NOMO-1 (cell line): ENCODE results near the gene NEU1.
"Not testable (repeated sequence)": the region's sequence is repeated elsewhere in the genome, so short reads cannot be mapped to it uniquely, and the experiment has no call there.

Source experiments
- DNase-seq, 2 experiments: peaks; one replicate each; lab custom pipeline; 2025; ENCODE audit not compliant: unreplicated experiment in 2 of 2; lab: John Stamatoyannopoulos, UW

Gene NEU1

DNA sequence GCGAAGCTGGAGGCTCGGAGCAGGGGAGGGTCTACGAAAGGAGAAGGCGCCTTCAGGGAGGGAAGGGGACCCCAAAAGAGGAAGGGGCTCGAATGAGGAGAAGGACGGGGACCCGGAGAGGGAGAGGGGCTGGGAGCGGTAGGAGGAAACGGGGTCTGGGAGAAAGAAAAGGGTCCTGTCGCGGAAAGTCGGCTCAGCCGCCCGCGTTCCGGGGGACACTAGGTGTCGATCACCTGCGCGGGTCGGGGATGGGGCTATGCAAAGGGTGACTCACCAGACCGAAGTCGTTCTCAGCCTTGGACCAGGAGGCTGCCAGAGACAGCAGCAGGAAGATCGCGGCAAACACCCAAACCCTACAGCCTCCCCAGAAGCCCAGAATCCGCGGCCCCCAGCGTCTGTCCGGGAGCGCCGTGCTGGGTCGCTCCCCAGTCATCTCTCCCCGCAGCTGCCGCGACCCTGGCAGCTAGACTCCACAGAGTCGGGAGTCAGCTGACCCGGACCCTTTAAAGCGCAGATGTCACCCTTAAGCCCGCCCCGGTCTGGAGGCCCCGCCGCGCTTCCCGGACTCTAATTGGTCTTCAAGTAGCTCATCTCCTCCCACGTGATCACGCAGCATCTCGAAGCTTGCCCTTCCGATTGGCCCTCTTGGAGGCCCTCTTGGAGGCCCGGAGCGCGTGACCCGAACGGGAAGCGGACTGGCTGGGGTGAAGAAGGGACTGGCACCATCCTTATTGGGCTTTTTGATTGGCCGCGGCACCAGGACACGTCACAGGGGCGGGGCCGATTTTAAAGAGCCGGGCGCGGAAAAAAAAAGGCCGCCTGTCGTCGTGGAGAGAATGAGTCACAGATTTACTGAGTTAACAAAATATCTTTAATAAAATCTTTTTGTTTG, at the start of gene NEU1:
NEU1 (minus strand) TSS at position 478 of the 892 bp plus-strand sequence; CDS start at position 433, 45 bp downstream.
- peak; percentile 99 to 100 for DNase-seq

DNA sequence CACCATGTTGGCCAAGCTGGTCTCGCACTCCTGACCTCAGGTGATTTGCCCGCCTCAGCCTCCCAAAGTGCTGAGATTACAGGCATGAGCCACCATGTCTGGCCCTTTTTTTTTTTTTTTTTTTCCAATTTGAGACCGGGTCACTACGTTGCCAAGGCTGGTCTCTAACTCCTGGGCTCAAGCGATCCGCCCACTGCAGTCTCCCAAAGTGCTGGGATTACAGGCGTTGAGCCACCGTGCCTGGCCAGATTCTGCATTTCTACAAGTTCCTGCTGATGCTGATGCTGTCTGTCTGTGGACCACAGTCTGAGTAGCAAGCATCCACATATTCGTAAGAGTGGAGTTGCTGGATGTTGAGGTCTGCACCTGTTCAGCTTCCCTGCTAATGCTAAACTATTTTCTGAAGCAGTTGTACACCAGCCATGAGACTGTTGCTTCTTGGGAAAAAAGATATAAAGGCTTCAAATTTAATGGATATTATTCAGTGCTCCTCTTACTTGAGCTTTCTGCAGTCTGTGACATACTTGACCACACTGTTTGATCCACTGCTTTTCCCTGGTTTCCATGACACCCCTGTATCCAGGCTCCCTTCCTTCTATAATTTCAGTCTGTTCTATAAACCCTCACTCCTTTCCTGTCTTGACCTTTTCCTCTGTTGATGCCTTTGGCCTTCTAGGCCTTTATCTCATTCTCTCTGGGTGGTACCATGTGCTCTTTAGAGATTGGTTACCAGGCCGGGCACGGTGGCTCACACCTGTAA, 49.4 kb upstream of the NEU1 start:
- DNase-seq: no peak

DNA sequence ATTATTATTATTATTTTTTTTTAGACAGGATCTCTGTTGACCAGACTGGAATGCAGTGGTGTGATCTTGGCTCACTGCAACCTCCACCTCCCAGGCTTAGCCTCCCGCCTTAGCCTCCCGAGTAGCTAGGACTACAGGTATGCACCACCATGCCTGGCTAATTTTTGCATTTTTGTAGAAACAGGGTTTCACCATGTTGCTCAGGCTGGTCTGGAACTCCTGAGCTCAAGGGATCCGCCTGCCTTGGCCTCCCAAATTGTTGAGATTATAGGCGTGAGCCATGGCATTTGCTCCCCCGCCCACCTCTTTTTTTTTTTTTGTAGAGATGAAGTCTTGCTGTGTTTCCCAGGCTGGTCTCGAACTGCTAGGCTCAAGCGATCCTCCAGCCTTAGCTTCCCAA, 46.7 kb upstream of the NEU1 start:
- DNase-seq: not testable (repeated sequence)

DNA sequence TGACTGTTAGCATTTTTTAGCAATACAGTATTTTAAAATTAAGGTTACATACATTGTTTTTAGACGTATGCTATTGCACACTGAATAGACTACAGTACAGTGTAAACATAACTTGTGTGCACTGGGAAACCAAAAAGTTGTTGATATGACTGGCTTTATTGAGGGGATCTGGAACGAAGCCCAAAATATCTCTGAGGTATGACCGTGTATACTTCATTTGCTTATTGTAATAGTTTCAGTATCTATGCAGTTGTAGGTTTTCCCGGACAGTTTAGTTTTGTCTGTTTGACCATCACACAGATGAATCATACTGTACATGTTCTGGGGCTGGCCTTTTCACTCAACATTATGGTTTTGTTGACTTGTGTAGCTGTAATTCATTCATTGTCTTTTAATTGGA, 46.2 kb upstream of the NEU1 start:
- DNase-seq: no peak

DNA sequence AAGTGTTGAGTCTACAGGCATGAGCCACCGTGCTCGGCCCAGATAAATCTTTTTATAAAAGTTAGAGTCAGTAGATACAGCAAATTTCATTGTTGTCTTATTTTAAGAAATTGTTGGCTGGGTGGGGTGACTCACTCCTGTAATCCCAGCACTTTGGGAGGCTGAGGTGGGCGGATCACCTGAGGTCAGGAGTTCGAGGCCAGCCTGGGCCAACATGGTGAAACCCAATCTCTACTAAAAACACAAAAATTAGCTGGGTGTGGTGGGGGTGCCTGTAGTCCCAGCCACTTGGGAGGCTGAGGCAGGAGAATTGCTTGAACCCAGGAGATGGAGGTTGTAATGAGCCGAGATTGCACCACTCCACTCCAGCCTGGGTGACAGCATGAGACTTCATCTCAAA, 45.6 kb upstream of the NEU1 start:
- DNase-seq: not testable (repeated sequence)

DNA sequence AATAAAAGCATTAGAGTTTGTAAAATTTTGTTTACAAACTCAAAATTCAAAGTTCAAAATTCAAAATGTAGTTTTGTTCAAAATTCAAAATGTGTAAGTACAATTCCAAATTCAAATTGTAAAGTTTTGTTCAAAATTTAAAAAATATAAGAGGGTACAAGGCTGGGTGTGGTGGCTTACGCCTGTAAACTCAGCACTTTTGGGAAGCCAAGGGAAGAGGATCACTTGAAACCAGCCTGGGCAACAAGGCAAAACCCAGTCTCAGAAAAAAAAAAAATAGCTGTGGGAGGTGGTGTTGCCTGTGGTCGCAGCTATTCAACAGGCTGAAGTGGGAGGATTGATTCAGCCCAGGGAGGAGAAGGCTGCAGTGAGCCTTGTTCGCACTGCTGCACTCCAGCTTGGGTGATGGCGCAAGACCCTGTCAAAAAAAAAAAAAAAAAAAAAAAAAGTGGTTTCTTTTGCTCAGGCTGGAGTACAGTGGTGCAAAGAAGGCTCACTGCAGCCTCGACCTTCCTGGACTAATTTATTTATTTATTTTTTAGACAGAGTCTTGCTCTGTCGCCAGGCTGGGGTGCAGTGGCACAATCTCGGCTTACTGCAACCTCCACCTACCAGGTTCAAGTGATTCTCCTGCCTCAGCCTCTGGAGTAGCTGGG, 44.7 kb upstream of the NEU1 start:
- peak; percentile 76 to 78 for DNase-seq

DNA sequence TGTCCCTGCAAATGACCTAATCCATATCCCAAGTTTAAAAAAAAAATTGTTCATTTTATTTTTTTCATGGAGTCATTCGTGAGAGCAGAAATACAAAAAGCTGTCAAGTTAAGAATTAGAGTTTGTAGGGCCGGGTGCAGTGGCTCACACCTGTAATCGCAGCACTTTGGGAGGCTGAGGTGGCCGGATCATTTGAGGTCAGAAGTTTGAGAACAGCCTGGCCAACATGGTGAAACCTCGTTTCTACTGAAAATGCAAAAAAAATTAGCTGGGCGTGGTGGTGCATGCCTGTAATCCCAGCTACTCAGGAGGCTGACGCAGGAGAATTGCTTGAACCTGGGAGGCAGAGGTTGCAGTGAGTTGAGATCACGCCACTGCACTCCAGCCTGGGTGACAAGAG, 44.1 kb upstream of the NEU1 start:
- DNase-seq: not testable (repeated sequence)

DNA sequence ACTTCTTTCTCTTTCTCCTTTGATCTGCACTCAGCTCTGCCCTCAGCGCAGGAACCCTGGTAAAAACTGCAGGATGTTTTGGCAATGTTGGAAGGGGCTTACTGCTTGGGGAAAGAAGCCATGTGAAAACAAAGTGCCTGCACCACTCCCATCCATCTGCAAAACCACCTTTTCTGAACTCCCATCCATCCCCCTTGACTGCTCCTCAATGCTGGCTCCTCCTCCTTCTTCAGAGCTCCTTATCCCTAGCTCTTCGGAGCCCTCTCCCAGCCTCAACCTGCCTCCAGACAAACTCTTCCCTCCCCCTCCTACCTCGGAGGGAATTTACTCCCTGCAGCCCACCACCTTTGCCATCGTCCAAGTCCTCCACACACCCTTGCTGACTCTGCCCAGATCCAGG, 43.5 kb upstream of the NEU1 start:
- DNase-seq: no peak

DNA sequence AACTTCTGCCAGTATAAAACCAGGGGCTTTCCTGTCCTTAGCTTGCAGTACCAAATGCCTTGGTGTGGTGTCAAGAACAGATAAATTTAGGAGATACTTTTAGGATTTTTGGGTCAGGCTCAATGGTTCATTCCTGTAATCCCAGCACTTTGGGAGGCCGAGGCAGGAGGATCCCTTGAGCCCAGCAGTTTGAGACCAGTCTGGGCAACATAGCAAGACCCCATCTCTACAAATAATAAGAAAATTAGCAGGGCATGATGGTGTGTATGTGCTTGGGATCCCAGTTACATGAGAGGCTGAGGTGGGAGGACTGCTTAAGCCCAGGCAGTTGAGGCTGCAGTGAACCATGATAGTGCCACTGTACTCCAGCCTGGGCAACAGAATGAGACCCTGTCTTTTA, 42.4 kb upstream of the NEU1 start:
- no peak for DNase-seq

DNA sequence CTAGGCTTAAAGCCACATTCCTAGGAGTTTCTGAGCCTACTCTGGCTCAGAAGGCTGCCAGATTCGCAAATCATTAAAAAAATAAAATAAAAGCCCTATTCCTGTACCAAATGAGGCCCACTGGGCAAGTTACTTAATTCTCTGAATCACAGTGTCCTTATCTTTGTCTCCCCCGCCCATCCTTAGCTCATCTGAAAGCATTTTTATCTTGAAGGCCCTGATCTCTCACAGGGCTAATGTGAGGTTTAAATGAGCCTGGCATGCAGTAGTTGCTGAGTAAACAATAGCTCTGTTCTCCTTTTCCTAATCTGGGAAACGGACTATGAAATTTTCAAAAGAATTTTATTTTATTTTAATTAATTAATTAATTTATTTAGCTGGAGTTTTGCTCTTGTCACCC, 41.3 kb upstream of the NEU1 start:
- DNase-seq: no peak

DNA sequence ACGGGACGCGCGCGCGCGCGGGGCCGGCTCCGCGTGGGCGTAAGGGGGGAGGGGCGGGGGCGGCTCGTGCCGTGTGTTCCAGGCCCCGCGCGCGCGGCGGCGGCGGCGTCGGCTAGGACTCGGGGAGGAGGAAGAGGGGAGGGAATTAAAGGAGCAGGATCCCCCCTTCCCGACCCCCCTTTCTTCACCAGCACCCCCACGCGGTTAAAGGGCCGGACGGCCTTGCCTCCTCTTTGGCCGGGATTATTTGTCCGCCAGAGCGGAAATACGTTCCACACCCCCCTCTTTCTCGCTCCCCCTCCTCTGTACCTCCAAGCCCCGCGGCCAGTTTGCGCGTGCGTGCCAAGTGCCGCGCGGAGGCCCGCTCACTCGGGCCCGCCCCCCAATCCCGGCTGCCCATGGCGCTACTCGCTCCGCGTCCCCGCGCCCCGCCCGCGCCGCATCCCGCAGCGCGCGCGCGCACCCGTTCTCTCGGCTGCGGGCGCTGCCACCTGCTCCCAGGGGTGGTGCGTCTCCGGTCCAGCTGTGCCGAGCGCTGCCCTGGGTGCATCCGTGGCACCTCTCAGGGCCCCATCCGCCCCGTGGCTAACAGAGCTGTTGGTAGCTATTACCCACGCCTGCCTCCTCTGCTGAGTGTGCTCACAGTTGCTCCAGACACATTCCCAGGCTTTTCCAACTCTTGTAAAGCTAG, 39.5 kb upstream of the NEU1 start, which contains the start of gene ZBTB12:
ZBTB12 (minus strand) TSS at position 134 of the 691 bp plus-strand sequence. CDS start 781 bp downstream, outside the sequence.
- DNase-seq: peak; percentile 81 to 90

DNA sequence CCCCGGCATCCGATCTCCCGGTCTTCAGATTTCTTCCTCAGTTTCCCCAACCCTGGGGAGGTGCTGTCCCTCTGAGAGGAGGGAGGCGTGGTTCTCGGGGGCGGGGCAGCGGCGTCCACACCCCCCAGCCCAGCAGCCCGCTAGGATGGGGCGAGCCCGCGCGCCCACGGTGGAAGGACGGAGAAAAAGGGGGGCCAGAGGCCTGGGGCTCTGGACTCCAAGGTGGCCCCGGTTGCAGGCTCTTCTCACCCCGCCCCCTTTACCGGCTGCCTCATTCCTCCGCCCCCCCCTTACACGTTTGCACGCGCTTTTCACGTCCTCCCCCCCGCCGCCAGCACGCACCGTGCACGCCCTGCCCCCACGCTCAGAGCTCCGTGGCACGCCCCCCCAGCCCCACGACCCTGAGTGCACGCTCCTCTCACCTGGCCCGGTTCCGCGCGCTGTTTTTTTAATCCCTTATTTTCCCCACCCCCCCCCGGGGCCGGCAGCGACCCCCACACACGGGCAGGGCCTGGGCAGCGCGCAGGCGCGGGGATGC, 38.9 kb upstream of the NEU1 start:
- DNase-seq: peak; percentile 39 to 44

DNA sequence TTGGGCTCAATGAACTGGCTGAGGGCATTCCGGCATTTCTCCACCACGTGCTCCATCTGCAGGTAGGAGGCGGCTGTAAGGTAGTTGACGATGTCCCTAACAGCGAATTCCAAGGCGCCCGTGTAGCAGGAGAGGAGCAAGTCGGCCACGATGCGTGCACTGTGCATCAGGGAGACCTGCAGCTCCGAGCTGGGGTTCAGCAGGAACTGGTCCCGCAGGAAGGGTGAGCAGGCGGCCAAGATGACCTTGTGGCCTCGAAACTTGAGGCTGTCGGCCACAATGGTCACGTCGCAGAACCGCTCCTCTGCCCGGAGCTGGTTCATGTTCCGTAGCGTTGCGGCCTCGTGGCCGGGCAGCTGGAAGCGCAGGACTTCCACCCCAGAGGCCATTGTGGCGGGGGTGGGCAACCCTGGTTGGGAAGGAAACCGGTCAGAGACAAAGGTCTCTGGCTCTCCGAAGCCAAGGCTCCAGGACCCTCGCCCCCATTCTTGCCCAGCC, 38.3 kb upstream of the NEU1 start:
- DNase-seq: no peak

DNA sequence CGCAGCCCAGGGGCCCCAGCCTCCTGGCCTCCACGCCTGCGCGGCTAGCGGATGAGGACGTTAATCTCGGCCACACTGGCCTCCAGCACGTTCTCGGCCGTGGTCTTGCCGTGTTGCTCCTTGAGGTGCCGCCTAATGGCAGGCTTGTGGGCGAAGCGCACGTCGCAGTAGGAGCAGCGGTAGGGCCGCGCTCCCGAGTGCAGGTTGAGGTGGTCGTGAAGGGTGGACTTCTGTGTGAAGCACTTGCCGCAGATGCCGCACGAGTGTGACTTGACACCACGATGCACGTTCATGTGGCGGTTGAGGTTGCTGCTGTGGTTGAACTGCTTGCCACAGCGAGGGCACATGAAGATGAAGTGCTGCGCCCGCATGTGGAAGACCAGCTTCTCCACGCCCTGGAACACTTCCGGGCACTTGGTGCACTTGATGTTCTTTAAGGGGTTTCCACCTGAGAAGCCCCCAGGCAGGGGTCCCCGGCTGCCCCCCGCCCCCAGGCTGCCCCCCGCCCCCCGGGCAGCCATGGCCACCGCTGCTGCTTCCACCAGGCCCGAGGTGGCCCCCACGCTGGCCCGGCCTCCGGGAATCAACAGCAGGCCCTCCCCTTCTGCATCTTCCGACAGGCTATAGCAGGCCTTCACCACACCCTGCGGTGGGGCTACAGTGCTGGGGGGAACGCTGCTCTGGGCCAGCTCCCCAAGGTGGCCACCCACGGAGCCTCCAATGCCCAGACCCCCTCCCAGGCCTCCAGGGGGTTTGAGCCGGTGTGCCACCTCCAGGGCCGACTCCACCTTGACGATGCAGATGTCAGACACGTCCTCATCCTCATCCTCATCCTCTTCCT, 37.5 kb upstream of the NEU1 start:
- no peak for DNase-seq

DNA sequence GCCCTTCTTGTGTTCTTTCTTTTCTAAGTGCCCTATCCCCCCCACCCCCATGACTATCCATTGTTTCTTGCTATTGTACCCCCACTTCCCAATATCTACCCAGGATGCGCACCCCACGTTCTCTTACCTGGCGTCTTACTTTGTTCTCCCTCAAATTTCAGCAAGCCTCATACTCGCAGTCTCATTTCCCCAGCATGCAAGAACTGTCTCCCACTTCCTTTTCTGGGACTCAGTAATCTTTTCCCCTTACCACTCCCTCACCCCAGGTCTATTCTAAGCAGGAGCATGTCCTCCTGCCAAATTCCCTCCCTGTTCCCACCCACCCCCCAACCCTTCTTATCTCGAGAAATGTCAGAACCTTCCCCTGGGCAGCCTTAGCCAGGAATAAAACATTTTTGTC, 36.6 kb upstream of the NEU1 start:
- DNase-seq: no peak

DNA sequence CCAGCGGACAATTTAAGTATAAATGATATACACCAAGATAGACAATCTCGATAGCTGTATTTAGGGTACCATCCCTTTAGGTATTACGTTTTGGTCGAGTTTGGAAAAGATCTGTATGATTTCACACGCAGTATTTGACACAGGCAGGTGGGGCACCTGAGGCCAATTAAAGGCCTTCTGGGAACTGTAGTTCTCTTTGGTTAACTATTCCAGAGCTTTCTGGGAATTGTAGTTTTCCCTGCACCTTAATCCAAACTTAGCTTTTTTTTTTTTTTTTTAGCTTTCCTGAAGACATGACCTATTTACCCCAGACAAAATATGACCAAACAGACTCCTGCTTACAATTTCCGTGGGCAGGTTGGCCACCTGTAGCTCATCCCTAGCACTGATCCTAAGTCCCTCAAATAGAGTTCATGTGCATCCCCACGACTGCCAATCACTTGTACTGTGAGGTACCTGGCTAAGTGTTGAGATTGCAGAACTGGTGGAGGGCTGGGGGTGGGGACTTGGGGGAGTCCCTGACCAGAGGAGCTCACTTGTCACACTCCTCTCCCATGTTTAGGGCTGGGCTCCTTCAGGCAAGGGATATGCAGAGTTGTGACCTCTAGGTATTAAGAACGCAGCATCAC, 35.9 kb upstream of the NEU1 start:
- DNase-seq: peak; percentile 35 to 49

DNA sequence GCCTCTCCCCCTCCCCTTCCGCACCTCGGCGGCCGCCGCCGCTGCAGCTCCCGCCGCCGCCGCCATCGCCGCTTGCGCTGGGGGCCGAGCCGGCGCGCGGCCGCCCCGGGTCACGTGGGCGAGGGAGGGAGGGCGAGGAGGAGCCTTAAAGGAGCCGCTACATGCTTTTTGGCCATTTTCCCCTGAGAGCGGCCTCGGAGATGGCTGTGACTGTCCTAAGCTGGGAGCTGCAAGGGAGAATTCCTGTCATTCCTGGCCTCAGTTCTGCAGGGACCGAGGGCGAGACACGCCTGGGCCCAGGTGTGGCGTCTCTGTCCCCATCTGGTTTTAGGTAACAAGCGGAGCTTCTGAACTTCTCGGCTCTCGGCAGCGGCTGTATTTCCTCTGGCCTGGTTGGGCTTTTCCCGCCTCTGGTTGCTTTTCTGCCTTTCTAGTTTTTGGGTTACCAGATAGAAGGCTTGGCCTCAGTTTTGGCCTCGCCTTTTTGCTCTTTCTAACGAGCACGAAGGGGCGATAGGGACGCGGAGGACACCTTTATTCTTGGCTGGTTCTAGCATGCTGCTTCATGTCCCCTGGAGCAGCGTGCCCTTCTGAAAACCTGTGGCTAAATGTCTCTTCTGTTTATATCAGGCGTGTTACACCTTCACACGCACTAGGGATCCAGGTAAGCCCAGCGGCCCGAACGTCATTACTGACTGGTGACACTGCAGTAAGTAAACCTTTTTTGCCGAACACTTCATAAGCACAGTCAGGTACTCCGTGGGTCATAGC, 35.2 kb upstream of the NEU1 start, which contains the start of gene EHMT2:
EHMT2 (minus strand) TSS at position 87 of the 771 bp plus-strand sequence; CDS start at position 66, 21 bp downstream.
- peak; percentile 82 to 92 for DNase-seq
